ENCODE results near the gene CSPG4.
"Not testable (repeated sequence)": the region's sequence is repeated elsewhere in the genome, so short reads cannot be mapped to it uniquely, and the experiment has no call there.

The CSPG4 gene

DNA sequence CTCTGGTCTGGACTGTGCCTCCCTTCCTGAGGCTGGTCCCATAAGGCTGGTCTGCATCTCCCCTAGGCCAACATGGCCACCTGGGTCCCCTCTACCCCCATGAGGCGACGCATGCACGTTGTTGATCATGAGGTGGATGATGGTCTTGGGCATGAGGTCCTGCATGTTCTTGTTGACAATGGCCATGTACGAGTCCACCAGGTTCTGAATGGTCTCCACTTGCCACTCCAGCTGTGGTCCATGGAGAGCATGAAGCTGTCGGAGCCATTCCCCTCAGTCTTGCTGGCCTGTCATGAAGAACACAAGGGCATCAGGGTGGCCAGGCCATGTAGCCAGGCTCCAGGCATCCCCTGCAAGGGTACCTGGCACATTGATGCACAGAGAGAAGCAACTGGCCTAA lies 27.1 kb upstream of the CSPG4 start:
- no peak for DNase-seq

DNA sequence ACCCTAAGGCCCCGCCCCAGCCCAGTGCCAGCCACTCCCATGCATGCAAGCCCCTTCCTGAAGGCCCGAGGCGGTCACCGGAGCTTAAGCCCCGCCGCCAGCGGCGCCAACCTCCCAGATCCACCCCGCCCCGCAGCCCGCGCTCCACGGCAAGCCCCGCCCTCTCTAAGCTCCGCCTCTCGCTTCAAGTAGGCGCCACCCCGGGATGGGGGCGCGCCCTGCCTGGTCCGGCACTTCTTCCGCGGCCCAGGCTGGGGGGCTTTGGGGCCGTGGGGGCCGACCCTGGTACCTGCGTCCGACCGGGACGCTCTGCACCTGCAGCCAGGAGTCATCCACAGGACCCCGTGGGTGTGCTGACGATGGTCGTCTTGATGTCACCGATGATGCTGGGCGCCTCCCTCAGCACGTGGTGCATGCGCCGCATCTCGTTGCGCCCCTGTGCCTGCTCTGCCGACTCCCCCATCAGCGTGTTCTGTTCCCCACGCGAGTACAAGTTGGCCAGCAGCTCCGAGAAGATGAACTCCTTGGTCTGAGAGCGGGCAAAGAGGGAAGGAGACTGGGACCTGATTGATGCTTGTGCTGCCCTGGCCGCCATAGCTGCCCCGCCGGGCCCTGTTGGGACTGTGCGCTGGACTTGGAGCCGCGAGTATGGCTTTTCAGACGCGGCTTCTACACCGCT lies 26.1 kb upstream of the CSPG4 start:
- peak; percentile 93 for DNase-seq

GRCh38 chr15:75738014-75738646 lies 25.5 kb upstream of the CSPG4 start:
- DNase-seq = no peak

DNA sequence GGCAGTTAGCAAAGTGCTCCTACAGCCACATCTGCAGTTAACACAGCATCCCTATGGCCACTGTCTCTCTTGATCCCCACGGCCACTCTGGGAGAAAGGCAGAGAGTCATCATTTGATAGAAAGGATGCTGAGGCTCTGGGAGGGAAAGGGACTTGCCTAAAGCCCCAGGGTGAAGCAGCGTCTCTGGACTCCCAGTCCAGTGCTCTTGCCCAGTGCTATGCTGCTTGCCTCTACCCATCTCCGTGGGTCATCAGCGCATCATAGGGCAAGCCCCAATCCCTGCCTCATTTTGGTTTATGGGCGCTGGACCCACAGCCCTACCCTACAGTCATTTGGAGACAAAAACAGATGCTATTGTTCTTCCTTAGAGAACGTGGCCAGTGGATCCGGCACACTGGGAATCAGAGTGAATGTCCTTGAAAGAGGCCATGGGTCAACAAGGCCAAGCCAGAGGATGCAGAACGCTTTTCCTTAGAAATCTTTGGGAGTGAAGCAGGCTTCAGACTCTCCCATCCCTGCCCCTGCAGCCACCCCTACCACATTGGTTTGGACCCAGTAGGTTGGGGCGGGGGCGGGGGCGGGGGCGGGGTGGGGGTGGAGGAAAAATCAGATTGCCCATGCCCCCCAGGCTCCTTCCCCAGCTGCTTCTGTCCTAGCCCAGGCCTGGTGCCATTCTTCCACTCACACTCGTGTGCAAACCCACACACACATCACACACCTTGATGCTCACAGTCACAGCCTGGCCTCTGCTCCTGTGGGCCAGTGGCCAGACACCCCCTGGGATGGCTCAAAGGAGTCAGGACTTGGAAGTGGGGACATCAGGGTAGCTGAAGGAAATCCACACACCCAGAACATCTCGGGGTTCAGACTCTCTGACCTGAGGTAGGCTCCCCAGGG lies 24.7 kb upstream of the CSPG4 start:
- DNase-seq = not testable (repeated sequence)

GRCh38 chr15:75736256-75736655 lies 23.6 kb upstream of the CSPG4 start:
- DNase-seq = no peak

DNA sequence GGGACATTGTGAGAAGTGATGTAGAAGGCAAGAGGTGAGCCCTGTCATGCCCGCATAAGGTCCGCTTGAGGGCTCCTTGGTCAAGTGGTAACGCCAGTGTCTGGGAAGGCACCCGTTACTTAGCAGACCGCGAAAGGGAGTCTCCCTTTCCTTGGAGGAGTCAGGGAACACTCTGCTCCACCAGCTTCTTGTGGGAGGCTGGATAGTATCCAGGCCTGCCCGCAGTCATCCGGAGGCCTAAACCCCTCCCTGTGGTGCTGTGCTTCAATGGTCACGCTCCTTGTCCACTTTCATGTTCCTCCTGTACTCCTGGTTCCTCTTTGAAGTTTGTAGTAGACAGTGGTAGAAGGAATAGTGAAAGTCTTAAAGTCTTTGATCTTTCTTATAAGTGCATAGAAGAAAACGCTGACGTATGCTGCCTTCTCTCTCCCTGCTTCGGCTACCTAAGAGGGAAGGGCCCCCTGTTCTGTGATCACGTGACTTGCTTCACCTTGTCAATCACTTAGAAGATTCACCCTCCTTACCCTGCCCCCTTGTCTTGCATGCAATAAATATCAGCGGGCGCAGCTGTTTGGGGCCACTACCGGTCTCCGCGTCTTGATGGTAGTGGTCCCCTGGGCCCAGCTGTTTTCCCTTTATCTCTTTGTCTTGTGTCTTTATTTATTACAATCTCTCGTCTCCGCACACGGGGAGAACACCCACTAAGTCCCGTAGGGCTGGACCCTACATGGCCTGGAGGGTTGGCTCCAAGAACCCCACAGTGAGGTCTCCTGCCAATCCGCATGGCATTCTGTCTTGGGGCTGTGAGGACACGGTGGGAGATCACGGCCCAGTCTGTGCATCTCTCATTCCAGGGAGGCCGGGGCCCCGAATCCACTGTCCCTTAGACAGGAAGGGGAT lies 22.5 kb upstream of the CSPG4 start:
- not testable (repeated sequence) for DNase-seq

DNA sequence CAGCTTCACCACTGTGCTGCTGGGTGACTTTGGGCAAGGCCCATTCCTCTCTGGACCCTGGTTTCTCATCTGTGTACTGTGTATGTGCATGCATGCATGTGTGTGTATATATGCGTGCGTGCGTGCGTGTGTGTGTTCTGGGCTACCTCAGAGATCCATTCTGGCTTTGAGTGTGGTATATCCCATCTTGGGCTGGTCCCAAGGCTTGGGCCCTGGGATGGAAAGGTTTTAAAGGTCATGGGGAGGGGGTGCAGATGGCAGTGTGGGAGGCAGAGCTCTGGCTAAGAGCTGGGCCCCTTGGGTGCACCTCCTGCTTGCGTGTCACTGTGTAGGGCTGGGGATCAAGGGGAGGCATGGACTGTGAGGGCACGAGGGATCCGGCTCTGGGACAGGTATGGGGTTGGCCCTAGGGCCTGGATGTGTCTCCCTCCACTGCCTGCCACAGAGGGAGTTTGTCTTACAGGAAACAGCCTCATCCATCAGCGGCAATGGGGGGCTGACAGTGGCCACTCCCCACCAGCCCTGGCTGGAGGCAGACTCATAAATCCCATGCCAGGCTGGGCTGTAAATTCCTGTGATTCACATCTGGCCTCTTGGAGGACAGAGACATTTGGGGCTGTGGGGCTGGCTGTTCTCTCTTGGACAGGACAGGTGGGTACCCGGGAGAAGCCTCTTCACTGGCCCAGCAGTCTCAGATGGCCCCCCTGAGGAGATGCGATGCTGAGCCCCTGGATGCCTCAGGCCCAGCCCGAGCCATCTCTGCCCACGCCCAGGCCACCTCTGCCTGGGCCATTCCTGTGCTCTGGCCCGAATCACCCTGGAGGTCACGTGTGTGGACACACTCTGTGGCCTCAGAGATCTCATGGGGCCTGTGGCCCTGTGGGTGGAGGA lies 21.4 kb upstream of the CSPG4 start:
- no peak for DNase-seq

GRCh38 chr15:75732809-75733451 lies 20.3 kb upstream of the CSPG4 start:
- peak; percentile 38 for DNase-seq

DNA sequence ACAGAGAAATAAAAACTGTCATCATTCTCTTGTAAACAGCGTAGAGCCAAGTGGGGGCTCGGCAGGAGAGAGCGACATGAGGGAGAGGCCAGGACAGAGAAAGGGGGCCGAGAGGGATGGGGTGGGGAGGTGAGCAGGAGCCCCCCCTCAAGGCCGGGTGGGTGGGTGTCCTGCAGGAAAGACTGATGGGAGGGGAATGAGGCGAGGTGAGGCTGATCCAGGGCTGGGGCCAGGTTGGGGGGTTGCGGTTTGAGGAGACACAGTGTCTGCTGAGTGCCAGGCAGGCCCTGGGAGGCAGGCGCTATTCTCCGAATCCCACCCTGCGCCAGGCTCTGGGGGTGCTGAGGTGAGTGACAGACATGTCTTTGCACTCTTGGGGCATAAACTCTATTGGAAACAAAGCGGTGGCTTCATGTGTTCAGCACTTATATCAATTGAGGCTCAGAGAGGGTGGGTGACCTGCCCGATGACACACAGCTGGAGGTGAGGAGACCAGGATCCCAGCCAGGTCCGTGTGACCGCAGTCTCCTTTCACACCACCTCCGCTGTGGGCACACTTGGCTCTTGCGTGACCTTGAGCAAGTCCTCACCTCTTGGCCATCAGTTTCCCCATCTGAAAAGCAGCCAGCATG lies 19.6 kb upstream of the CSPG4 start:
- DNase-seq = no peak

DNA sequence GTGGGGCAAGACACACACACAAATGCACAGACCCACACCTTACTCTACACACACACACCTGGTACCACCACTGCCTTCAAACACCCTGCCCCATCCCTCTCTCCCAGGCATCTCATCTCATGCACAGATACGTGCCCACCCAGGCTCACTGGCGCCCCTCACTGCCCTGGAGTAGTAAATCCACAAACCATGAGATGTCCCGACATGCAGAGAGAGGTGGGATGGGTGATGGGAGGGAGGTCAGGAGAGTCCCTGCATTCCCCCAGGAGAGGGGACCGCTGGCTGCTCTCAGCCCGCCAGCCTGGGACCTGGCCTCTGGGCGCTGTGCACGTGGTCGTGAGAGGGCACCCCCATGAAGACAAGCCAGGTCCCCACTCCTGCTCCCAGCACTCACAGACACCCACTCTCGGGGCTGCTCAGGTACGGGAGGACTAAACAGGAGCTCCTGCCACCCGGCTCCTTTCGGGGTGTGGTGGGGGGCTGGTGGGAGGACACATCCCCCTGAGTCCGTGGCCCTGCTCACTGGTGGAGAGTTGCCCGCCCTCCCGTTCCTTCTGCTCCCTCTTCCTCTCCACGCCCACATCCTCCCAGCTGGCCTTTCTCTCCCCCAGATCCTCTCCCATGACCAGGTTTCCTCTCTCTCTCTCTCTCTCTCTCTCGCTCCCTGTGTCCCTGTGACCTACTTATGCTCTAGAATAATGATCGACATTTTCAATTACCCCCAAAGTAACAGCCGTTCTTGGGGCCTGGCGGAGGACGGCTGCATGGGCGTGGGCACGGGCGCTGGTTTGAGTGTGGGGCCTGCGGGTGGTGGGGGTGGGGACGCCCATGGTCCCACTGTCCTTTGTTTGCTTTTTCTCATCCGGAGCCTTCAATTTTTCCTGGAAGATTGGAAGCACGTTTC lies 18.9 kb upstream of the CSPG4 start:
- no peak for DNase-seq

DNA sequence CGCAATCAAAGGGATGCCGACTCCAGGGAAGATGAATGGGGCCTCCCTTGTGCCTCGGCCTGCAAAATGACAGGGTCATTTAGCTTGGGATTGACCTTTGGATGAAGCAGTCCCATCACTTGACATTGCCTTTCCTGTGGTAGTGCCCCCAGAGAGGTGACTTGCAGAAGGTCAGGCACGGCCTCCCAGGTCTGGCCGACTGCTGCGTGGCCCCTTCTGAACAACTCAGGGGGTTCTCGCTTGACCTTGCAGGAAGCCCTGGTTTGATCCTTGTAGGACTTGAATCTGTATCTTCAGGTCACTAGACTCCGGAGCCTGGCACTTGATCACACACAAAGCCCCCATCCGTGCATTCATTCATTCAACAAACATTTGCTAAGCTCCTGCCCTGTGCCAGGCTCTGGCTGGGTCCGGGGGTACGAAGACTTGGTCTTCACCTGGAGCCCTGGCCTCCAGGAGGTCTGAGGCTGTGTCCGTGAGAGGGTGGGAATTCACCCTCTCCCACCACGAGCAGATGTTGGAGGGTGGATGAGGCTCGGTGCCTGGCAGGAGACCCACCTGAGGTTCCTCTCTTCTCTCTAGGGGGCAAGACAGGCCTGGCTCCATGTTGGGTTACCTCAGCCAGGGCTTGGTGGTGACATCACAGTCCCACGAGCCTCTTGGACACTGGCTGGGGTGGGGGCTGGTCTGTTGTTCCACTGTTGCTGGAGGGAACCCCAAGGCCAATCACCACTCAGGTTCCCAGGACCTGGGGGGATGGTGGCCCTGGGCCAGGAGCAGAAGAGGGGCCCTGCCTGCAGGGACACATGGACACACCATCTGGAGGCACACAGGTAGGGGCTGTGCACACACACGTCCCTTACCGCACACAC lies 18.0 kb upstream of the CSPG4 start:
- not testable (repeated sequence) for DNase-seq

- no peak for DNase-seq
Observed at GRCh38 chr15:75729326-75730069, 16.9 kb upstream of the CSPG4 start.

DNA sequence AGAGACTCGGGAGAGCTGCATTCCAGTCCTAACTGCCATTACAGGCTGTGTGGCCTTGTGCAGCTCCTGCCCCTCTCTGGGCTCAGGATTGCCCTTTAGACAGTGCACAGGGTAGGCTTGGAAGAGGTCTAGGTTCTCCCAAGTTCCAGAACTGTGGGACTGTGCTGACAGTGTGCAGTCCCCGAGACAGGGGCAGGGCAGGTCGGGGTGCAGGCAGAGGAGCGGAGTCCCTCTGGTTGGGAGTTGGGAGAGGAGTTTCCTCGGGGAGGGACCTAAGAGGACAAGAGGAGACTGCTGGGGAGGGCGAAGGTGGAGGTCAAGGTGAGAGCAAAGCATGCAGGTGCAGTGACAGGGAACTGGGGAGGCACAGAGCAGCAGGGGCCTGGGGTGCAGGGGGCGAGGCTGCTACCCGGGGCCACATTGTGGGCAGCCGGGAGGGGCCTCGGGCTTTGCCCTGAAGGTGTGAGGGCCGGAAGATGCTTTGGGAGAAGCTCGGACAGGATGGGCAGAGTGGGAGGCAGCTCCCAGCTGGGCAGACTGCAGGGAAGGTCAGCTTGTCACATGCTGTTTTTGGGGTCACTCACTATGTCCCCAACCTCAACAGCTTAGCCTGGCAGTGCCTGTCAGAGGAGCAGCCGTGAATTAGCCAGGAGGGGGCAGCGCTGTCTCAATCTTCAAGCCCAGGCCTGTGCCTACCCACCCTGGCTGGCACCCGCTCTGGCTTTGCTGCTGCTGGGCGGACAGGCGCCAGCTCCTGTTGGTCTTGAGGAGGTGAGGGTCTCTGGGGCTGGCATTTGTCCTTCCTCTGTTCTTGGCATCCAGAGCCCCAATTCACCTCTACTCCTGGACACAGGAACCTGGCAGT lies 15.4 kb upstream of the CSPG4 start:
- DNase-seq = peak; percentile 21

- DNase-seq = no peak
Observed at GRCh38 chr15:75727031-75727531, 14.4 kb upstream of the CSPG4 start.

GRCh38 chr15:75725719-75726607 lies 13.3 kb upstream of the CSPG4 start:
- DNase-seq = no peak
